Kidney (tissue), 14 donors: ENCODE data around the gene WFDC12. TPM values are rescaled to one million over a fixed set of nuclear protein-coding genes. Genes with fewer than 3 reads are reported as not detected.

Experiments used
- DNase-seq, 5 donors: peaks; one replicate each; pipeline ENCODE4 v3.0.0-alpha.2; 2013 to 2020
- FAIRE-seq: peaks from 2 replicates; lab custom pipeline; 2012; peaks lifted over from hg19 to GRCh38; lab: Jason Lieb, UNC
- H3K27ac ChIP-seq, 2 donors: one replicate each; pipeline ENCODE4 v1.7.0; 2013; ENCODE audit warnings: low read depth in 2 of 2, low read length in 2 of 2, inconsistent platforms in 1 of 2
- H3K27me3 ChIP-seq: one replicate; pipeline ENCODE4 v1.7.1; 2013; ENCODE audit warnings: low read length, inconsistent platforms; ENCODE audit not compliant: control insufficient read depth, insufficient read depth
- H3K36me3 ChIP-seq, 3 donors: one replicate each; pipeline versions ENCODE4 v1.7.0 to v1.7.1; 2013; ENCODE audit warnings: low read length in 3 of 3, control low read depth in 1 of 3, inconsistent platforms in 1 of 3; ENCODE audit not compliant: insufficient read depth in 3 of 3, control insufficient read depth in 2 of 3
- H3K4me1 ChIP-seq, 3 donors: one replicate each; pipeline versions ENCODE4 v1.7.0 to v1.7.1; 2013; ENCODE audit warnings: low read length in 3 of 3, inconsistent platforms in 1 of 3, low read depth in 1 of 3; ENCODE audit not compliant: control insufficient read depth in 2 of 3, insufficient read depth in 2 of 3
- H3K4me3 ChIP-seq, 3 donors: one replicate each; pipeline versions ENCODE4 v1.7.0 to v1.8.1; 2013; ENCODE audit warnings: low read length in 3 of 3, control low read depth in 1 of 3, inconsistent platforms in 1 of 3
- H3K9ac ChIP-seq, 3 donors: one replicate each; pipeline versions ENCODE4 v1.7.0 to v1.7.1; 2013; ENCODE audit warnings: low read length in 3 of 3, control low read depth in 1 of 3, inconsistent platforms in 1 of 3
- H3K9me3 ChIP-seq, 3 donors: one replicate each; pipeline versions ENCODE4 v1.7.0 to v1.7.1; 2013; ENCODE audit warnings: low read length in 3 of 3, control low read depth in 1 of 3, inconsistent platforms in 1 of 3; ENCODE audit not compliant: control insufficient read depth in 2 of 3, insufficient read depth in 1 of 3
- CTCF ChIP-seq: IDR thresholded peaks from 3 replicates; pipeline ENCODE4 v1.5.1; 2012; ENCODE audit warnings: mild to moderate bottlenecking, moderate library complexity, borderline replicate concordance; ENCODE audit not compliant: insufficient read depth; ENCODE audit errors: extremely low read depth
- intact Hi-C: fragments of 100-400 bp; cut with DNase I; formaldehyde crosslinking; loops from one replicate; pipeline ENCODE4 v1.11.1; 2022
- polyA plus RNA-seq: library from polyadenylated mRNA; stranded (reverse); fragments of 350-450 nt; fragmentation: Illumina TruSeq; extraction: RNeasy Lipid Tissue Mini Kit (QIAGEN cat#74804); gene quantifications from one replicate; pipeline ENCODE4 v1.2.3, GENCODE V29; 2014; ENCODE audit warnings: low read depth, low replicate concordance; ENCODE audit not compliant: insufficient read depth
- total RNA-seq: library from RNA; stranded (reverse); fragmentation: NEBNext Ultra II Directional; extraction: Animal tissue kit (Norgen Biotek cat#: 25700); gene quantifications from one replicate; pipeline ENCODE4 v1.2.1, GENCODE V29; 2021
- donor health status: control.
- donor health status: control.
- donor health status: control.
- donor health status: control.
- donor health status: control.
- donor health status: DM: yes; HTN: yes; CAD: no.
- donor health status: Normal renal cell carcinoma (clear cell type).

WFDC12 gene
- total and polyA plus RNA-seq, 2 donors from 2014 or later = 1.4 TPM; not detected in 1

GRCh38 chr20:45098103-45098773, 26.0 kb downstream of the WFDC12 start:
- intact Hi-C loops = no loop called here
- no peaks in the 10 kb centered on the region for H3K36me3 ChIP-seq
- H3K9ac ChIP-seq = no peak overlapping the region
- TF ChIP-seq CTCF = no peak
- H3K27me3 ChIP-seq = peaks cover 27% of the 10 kb centered on the region
- H3K9me3 ChIP-seq = no peaks in the 10 kb centered on the region
- DNase-seq (peak in 4 of 5 donors; percentile 55 to 71 (median 67)), FAIRE-seq (no peak)
- peaks cover 0 to 3% (median 0%) of the 10 kb centered on the region in 3 donors for H3K4me1 ChIP-seq
- peak overlapping the region in 1 of 3 donors; percentile 9 for H3K4me3 ChIP-seq
- no peak overlapping the region for H3K27ac ChIP-seq

DNA sequence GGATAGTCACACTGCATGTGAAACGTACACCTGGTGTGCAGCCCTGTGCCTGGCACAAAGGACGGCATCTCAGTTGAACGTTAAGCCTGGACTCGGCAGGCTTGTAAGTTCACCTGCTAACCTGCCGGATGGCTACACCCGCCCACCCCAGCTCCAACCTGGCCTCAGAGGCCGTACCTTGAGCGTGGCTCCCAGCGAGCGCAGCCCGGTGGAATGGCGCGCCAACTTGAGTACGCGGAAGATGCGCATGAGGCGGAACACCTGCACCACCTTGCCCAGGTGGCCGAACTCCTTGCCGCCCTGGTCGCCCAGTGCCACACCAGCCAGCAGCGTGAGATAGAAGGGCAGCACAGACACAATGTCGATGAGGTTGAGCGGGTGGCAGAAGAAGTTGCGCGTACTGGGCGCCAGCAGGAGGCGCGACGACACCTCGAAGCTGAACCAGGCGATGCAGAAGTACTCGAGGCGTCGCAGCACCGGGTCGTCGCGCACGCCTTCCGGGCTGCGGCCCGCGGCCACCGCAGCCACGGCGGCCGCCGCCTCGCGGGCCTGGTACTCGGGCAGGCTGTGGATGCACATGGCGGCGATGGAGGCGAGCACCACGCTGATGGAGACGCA, 26.7 kb downstream of the WFDC12 start:
- H3K9ac ChIP-seq = no peak overlapping the region
- peaks cover 0 to 3% (median 0%) of the 10 kb centered on the region in 3 donors for H3K4me1 ChIP-seq
- DNase-seq (peak in 4 of 5 donors; percentile 66 to 77 (median 70)), FAIRE-seq (no peak)
- peak overlapping the region in 1 of 3 donors; percentile 9 for H3K4me3 ChIP-seq
- no peaks in the 10 kb centered on the region for H3K36me3 ChIP-seq
- intact Hi-C loops = no loop called here
- no peaks in the 10 kb centered on the region for H3K9me3 ChIP-seq
- H3K27me3 ChIP-seq = peaks cover 27% of the 10 kb centered on the region
- H3K27ac ChIP-seq = no peak overlapping the region
- TF ChIP-seq CTCF = peak; percentile 24

GRCh38 chr20:45096781-45097180, 27.5 kb downstream of the WFDC12 start:
- H3K27me3 ChIP-seq = peaks cover 27% of the 10 kb centered on the region
- no peaks in the 10 kb centered on the region for H3K9me3 ChIP-seq
- no peak for TF ChIP-seq CTCF
- FAIRE-seq (no peak), DNase-seq (no peak)
- H3K9ac ChIP-seq = no peak overlapping the region
- H3K36me3 ChIP-seq = no peaks in the 10 kb centered on the region
- H3K4me1 ChIP-seq = peaks cover 0 to 3% (median 0%) of the 10 kb centered on the region in 3 donors
- no peak overlapping the region for H3K27ac ChIP-seq
- no peak overlapping the region for H3K4me3 ChIP-seq
- intact Hi-C loops = no loop called here
